H4 (cell line): Measurements from ENCODE around the gene MSI2. TPM values are rescaled to one million over a fixed set of nuclear protein-coding genes. Genes with fewer than 3 reads are reported as not detected.
"Not testable (repeated sequence)": the region's sequence is repeated elsewhere in the genome, so short reads cannot be mapped to it uniquely, and the experiment has no call there.

Experiments
- DNase-seq: peaks from one replicate; pipeline ENCODE4 v3.0.0-alpha.2; 2015; ENCODE audit warnings: low spot score
- total RNA-seq: library from RNA; depleted of rRNA; stranded (reverse); fragments of >200 nt; shearing (Covaris generic); gene quantifications from 2 replicates; pipeline ENCODE4 v1.2.3, GENCODE V29; 2014

MSI2 gene
- total RNA-seq, 1 experiment from 2014 or later = 27.7 TPM

DNA sequence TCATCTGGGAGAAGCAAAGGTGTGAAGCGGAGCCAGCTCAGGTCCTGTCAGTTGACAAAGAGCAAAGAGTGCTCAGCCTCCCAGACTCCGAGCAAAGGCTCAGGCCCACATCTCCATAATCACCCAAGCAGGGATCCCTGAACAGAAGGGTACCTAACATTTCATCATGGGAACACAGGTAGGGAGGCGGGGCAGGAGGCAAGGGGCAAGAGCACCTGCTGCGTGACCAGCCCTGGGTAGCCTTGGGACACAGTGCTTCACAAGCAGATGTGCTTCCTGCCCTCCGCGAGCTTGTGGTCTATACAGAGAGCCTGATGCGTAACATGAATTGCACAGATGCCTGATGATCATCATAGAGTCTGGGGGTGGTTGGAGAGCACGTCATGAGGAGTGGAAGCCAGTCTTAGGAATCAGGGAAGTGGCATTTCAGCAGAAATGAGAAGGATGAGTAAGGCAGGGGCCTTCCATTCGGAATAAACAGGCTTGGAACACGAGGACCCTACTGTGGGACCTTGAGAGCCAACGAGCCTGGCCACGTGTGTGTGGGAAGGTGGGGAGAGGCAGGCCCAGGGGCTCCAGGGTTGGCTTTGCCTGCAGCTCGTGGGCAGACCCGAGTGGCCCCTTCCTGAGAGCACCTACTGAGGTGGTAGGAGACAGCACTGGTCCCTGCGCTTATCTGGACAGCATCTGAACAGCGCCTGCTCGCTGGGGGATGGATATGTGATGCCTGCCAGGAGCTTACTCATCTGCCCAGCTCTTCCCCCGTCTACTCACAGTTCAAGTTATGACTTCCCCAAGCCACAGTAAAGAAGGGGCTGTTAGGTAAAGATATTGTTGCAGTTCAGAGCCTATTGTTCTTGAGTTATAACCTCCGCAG, 363.0 kb downstream of the MSI2 start:
- DNase-seq = no peak

DNA sequence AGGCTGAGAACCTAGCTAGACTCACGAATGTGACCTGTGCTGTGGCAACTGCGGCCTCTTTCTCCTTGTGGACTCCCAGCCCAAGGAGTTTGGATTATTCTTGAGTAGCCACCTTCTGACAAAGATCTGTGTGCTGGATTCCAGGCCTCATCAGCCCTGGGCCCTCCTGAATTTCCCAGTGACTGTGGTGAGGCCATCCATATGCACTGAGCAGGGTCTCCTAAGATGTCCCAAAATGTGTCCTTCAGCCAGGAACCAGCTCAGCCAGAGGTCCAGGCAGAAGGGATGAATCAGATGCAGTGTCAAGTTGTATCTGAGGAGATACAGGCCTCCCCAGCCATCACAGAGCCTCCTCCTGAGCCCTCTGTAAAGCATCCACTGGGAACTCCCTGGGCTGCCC, 364.3 kb downstream of the MSI2 start:
- DNase-seq = no peak

DNA sequence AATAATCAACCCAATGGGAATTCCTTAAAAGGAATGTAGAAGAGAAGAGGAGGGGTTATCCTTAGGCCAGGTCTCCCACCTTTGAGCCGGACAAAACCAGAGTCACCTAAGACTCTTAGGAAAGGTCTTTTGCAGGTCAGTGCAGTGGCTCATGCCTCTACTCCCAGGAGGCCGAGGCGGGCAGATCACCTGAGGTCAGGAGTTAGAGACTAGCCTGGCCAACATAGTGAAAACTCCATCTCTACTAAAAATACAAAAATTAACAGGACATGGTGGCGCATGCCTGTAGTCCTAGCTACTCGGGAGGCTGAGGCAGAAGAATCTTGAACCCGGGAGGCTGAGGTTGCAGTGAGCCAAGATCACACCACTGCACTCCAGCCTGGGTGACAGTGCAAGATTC, 365.5 kb downstream of the MSI2 start:
- DNase-seq = not testable (repeated sequence)

DNA sequence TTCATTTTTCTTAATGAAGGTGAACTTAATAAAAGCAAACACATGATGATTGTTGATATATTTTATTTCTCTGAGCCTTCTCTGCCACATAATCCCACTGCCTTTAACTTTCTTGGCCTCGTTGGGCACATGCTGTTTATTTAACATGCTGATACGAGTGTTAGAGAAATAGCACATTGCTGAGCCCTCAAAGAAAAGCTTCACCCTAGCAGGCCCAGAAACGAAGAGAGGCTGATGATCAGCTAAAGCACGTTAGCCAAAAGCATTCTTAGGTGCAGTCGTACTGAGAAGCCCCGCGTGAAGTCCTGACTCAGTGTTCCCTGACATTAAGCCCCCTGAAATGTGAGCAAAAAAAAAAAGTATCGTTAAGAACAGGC, 366.0 kb downstream of the MSI2 start:
- DNase-seq = no peak

DNA sequence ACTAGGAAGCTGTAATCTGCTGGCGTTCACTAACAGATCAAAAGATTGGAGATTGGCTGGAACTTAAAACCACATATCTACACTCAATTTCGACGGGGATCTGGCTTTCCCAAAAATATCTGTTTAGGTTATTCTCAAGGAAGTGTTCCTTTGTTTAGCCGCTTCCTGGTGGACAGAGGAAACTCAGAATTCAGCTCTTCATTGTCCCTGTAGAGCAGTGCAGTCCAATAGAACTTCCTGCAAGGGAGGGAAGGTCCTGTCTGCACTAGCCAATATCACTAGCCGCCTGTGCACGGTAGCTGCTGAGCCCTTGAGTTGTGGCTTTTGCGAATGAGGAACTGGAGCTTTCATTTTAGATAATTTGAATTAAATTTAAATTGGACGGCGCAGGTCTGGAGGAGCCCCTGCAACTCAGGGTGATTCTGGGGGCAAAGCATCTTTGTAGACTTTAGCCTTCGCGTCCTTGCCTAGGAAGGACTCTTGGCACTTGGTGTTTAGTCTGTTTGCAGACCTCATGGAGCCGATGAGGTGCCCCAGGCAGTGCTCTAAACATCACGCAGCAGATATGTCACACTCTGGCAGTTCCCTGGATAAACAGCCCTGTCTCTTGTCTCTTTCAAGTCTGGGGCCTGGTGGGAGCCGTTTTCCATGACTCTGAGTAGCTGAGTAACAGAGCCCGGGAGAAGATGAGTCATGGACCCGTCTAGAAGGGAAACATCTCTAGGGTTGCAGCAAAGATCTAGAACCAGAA, 366.5 kb downstream of the MSI2 start:
- peak; percentile 73 for DNase-seq

DNA sequence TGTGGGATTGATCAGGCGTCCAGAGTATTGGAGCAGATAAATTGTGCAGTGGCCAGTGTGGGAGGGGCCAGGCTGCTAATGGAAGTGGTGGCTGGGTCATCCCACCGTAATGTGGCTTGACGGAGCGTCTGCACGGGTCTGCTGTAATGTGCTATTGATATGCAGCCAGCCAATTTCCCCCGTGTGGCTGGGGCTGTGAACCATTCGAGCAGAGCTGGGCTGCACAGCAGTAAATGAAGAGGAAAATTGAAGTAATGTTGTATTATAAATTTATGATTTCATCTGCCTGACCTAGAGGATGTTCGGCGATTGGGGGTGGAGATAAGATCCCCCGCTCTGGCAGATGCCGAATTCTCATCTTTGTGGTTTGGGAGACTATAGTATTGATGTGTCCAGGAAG, 367.3 kb downstream of the MSI2 start:
- DNase-seq = no peak

DNA sequence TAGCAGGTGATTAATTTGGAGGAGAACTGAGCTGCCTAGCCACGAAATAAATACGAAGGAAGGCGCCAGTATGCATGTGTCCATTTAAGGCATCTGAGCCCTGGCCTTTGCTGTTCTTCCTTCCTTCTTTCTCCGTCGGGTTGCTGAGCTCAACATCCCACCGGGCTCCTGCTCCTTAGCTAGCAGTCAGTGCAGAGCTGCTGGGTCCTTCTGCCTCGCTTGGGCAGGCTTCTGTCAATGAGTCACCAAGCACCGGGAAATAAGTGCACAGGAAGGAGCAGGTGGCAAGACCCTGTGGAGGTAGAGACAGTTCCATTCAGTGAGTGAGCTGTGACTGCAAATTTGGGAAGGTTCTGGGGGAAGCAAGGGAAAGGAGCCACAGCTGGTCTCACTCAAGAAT, 368.1 kb downstream of the MSI2 start:
- DNase-seq = no peak

DNA sequence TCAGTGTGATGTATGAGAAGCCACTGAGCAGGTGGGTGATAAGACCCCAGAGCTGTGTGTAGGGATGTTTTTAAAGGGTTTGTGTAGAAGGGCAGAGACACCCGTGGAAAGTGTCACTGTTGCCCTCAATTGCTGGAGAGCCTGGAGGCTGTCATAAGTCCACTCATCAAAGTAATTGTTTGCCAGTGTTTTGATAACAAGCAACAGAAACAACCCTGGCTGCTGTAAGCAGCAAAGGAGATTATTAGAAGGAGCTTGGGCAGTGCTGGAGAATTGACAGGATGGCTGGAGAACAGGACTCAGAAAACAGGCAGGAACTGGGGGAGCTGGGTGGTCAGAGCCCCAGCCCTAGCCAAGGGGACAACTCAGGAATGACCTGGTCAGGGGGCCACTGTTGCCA, 369.2 kb downstream of the MSI2 start:
- no peak for DNase-seq

DNA sequence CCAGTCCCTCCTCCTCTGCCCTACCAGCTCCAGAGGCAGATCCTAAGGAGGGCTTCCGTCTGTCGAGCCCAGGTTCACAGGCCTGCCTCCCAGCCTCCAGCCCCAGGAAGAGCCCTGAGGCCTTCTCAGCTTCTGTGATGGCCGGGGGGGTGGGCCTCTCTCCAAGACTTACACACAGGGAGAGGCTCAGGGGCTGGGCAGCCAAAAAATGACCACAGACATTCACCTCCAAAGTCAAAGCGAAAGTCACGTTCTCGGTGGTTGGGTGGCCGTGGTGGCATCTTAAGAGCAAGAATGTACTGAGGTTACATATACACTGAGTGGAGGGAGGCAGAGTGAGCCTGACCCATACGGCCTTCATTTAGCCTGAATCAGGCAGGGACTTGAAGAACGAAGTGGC, 369.6 kb downstream of the MSI2 start:
- no peak for DNase-seq

DNA sequence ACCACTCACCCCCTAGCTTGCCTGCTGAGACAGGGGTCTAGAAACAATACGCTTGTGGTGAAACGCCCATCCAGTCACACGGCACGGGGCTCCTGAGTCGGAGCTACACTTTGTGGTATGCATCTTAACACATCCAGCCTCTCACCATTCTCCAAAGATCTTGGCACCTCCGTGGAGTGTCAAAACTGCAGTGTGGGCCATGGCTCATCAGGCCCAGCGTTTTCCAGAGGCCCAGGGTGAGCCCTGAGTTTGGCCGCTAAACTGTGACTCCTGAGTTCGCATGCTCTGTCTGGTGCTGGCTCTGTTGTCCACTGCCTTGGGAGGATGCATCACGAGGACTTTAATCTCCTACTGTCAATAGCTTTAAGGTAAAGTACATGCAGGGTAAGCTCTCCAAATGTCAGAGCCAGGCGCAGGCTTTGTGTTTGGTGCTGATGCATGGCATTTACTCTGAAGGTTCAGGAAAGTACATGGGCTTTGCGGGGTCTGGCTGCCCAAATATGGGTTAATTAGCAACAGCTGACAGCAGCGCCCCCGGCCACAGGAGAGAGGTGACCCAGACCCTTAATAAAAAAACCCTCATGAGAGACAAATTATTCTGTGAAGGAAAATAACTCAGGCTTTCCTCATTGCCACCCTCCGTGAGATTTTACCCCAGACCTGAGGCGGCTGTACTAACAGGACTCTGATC, 370.3 kb downstream of the MSI2 start:
- no peak for DNase-seq

DNA sequence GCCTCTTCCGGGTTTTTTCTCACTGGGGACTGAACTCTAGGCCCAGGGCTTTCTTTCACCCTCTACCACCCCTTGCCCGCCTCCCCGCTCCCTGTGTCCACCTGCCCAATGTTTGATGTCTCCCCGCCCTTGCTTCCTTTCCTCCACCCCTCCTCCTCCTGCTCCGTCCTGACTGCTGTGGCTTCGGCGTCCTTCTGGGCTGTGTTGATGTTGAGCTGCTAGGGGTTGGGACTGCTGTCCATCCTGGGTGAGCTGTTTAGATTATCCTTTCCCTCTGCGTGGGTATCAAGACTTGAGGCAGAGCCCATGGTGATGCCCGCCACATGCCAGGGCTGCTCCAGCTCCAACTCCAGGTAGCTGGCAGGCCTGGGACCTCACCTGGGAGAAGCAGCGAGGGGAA, 371.3 kb downstream of the MSI2 start:
- no peak for DNase-seq

DNA sequence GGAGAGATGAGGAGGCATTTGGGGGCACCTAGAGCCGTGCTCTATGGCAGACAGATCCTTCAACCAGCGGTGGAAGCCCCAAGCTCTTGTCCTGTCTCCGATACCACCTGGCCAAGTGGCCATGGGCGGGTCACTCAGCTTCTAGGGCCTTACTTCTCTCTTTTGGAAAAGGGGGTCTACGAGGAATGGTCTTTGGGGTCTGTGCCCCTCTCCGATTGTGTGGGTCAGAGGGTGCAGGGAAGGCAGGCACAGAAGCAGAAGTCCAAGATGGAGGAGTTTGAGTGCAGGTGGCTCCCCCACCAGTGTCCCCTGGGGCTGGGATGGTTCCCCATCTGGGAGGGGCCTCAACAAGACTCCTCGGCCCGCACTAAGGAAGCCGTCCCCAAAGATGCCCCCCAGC, 372.1 kb downstream of the MSI2 start:
- no peak for DNase-seq

DNA sequence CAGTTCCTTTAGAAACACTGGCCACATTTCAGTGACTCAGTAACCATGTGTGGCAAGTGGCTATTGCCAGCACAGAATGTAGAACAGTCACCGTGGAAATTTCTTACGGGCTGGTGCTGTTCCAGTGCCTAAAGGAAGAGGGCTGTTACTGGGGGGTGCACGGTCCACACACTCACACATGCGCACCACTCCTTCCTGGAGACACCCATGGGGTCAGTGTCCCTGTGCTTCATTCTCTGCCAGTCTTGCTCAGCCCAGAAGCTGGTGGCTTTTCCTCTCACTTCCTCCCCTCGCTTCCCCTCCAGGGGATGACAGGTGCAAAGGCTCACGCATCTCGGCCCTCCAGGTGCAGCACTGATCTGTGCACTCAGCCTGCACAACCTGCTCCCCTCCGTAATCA, 373.1 kb downstream of the MSI2 start:
- no peak for DNase-seq

DNA sequence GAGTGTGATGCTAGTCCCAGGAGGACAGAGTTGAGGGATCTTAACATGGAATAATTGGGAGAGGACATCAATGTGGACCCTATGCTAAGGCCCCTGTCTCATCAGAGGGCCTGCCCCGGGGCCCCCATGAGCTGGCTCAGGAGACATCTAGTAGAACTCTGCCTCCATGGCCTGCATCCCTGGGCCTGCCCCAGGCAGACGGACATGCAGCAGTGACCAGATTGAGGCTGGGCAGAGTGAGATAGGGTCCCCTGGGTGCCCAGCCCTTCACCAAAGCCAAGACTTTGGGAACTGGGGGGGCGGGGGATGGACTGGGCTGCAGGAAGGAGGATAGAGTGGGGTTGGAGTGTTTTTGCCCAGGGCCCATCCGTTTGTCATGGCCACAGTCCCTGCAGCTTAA, 373.6 kb downstream of the MSI2 start:
- DNase-seq = no peak

DNA sequence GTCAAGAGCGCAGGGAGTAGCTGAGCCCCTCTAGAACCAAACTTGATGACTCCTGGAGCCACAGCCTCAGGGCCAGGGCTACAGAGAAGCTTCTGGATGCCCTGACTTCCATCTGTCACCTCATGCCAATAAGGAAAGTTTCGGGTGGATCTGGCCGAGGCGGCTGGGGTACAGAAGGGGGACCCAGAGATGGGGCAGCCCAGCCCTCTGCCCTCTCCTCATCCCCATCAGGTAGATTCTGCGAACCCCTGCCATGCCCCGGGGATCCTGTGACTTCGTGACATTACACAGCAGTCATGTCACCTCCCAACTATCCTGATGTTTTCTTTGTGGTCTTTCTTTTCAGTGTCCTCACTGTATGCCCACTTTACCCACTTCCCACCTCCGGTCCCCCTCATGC, 374.4 kb downstream of the MSI2 start:
- DNase-seq = no peak

DNA sequence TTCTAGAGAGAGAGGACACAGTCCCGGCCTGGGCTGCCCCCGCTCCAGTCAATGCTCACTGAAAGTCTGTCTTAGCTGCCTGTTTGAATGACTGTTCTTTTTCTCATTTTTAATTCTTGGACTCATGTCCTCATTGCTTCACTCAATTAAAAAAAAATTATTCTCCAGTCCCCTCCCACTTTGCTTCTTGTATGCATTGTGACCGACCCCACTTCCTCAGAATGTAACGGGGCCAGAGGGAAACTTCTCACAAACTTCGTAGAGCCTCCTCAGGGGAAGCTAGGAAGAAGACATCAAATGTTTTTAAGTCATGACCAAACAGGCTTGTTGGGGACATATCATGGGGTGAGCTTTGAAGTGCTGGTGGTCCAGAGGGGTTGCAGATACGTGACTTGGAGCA, 375.5 kb downstream of the MSI2 start:
- no peak for DNase-seq

DNA sequence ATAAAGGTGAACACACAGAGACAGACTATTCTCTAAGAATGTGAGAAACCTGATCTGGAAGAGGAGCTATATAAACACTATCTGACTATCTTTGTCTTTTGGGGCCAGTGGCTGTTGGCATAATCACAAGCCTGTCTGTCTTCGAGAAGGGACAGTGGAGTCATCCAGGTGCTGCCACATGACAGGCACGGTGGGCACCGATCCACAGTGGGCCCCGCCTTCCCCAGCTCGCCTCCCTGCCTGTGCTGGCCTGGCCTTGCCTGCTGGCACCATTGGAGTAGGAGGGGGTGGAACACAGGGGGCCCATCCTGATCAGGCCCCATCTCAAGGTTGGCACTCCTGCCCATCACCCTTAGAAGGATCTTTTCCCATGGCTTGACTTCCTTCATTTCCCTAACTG, 376.0 kb downstream of the MSI2 start:
- no peak for DNase-seq

DNA sequence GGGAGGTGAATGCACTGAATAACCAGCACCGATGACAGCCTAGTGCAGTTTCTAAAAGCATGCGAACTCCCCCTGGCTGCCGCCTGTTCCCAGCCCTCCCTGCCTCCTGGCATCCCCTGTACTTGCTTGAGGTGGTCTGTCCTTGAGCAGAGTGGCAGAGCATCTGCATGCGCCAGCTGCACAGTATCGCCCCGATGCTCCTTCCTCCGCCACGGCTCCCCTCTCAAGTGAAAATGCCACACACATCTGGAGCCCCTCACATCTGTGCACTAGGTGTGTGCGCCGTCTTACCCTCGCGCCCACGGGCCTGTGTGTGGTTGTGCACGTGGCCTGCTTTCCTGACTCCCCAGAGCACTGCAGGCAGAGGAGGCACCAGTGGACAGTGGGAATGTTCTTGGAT, 376.9 kb downstream of the MSI2 start:
- no peak for DNase-seq

DNA sequence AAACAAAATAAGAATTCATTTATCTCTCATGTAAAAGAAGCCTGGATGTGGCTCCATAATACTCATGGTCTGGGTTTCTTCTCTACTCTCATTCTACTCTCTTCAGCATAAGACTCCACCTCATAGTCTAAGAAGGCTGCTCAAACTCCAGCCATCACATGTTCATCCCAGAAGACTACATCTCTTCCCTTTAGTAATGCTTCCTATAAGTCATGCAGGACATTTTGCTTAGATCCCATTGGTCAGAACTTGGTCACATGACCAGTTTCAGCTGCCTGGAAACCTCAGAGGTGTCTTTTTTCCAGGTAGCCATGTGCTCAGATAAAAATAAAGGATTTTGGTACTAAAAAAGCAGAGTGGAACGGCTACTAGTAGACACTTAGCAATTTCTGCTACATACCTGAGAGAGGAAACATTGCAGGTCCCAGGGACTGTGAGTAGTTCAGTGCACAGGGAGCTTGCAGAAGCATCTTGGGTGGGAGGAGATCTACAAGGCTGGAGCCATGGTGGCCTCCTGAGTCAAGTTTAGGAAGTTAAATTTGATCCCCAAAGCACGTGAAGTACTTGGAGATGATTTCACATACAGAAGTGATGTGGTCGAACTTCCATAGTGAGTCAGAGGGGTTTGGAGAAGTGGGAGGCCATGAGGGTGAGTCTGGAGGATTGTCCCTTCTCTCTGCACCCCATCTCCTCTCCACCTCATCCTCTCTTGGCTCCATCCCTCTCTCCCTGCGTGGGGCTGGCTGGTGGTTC, 378.6 kb downstream of the MSI2 start:
- DNase-seq = no peak

DNA sequence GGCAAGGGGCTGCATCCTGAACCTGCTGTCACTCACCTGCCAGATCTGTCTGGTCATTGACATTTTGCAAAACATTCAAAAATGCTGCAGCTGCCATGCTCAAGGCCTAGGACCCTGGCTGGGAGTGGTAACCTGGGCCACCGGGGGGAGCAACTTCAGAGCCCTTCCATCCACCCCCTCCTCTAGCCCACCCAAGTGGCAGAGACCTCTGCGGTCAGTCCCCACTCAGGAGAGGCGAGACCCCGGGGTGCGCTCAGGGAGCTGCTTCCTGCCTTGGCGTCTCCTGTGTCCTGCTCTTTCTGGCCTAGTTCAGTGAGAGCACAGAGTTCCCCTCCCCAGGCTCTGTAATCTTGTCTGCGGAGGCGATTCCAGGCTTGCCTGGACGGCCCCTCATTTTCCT, 380.0 kb downstream of the MSI2 start:
- DNase-seq = no peak

DNA sequence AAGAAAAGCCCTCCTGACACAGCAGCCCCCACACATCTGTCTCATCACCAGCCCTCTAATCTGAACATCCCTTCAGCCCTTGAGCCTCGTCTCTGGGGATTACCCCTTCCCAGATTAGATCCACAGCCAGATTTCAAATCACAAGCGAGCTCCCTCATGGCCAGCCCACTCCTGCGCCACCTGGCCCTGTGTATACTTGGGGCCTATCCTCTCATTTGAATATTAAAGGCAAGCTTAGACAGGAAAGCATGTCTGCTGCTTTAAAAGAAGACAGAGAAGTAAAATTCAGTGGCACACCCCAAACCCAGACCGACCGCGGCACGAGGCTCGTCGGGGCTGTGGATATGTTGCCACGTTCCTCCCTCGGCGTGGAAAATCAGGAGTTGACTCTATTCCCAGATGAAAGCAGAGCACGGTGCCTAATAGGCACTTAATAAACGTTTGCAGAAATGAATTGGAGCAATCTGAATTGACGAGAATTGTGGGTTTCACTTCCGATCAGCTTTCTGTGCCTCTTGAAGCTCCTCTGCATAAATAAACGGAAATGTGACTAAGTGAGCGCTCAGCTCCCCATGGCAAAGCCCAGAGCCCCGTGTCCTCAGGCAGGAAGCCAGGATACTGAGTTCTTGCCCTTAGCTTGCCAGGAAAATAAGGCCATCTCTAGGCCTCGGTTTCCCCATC, 380.8 kb downstream of the MSI2 start:
- DNase-seq = no peak

DNA sequence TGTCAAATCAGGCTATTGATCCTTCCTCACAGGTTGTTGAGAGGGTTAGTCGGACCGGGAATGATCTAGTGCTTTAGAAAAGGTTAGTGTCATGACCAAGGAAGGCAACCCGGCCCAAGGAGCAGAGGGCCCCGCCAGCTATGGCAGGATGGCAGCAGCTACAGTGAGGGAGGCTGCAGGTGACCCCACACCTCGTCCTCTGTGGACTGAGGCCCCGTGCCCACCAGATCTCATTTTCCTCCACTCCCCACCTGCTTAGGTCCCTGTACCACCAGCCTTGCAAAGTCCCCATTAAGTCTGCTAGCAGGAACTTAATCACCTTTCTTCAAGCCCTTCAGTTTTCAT, 381.3 kb downstream of the MSI2 start:
- DNase-seq = no peak
